Endothelial cell of umbilical vein (primary cell): Measurements from ENCODE around the gene RNF217. TPM values are rescaled to one million over a fixed set of nuclear protein-coding genes. Genes with fewer than 3 reads are reported as not detected.

Source experiments
- BruUV-seq: library from RNA; stranded (reverse); fragments of 400-500 nt; replicated peaks from 2 replicates; lab custom pipeline; 2021; lab: Mats Ljungman, UMichigan
- CTCF ChIA-PET: fragments of 300-600, 350-600 bp; sonication (Branson Sonifier 250); formaldehyde crosslinking; loops from one replicate; lab custom pipeline; 2021; ENCODE audit warnings: antibody characterized with exemption, inconsistent platforms; lab: Charles Lee
- POLR2A ChIA-PET: fragments of 300-600, 350-600 bp; sonication (Branson Sonifier 250); formaldehyde crosslinking; loops from one replicate; lab custom pipeline; 2021; ENCODE audit warnings: antibody characterized with exemption, inconsistent platforms; lab: Charles Lee
- DNase-seq: peaks from one replicate; pipeline ENCODE4 v3.0.0-alpha.2; 2011; ENCODE audit warnings: low read depth, low spot score
- FAIRE-seq: peaks from 2 replicates; lab custom pipeline; 2011; peaks lifted over from hg19 to GRCh38; lab: Jason Lieb, UNC
- H2AFZ ChIP-seq: 2 replicates; pipeline ENCODE4 v1.6.0; 2012; ENCODE audit warnings: low read depth, low read length, control low read depth, inconsistent platforms
- H3K27ac ChIP-seq: 2 replicates; pipeline ENCODE4 v1.5.1; 2011; ENCODE audit warnings: low read depth, mild to moderate bottlenecking, control low read depth, low read length, moderate library complexity; ENCODE audit not compliant: insufficient read depth
- H3K27me3 ChIP-seq, 2 experiments: 2 replicates each; pipeline versions ENCODE4 v1.6.0 to v1.6.1; 2011; ENCODE audit warnings: low read length in 2 of 2, mixed read lengths in 1 of 2; ENCODE audit not compliant: control insufficient read depth in 2 of 2, insufficient read depth in 2 of 2
- H3K36me3 ChIP-seq, 2 experiments: 2 replicates in 1 of 2; 3 replicates in 1 of 2; pipeline ENCODE4 v1.5.1; 2011; ENCODE audit warnings: low read length in 2 of 2, mild to moderate bottlenecking in 1 of 2, moderate library complexity in 1 of 2; ENCODE audit not compliant: control insufficient read depth in 2 of 2, insufficient read depth in 2 of 2; ENCODE audit errors: extremely low read depth in 1 of 2
- H3K4me1 ChIP-seq: 3 replicates; pipeline ENCODE4 v1.5.1; 2011; ENCODE audit warnings: mild to moderate bottlenecking, low read length; ENCODE audit not compliant: control insufficient read depth, insufficient read depth; ENCODE audit errors: extremely low read depth
- H3K4me2 ChIP-seq: 2 replicates; pipeline ENCODE4 v1.6.1; 2011; ENCODE audit warnings: low read length, control low read depth, mixed read lengths; ENCODE audit not compliant: insufficient read depth
- H3K4me3 ChIP-seq, 3 experiments: fragments of 200-600 bp in 1 of 3; sonication (generic), shearing (Covaris generic) in 1 of 3; replicated peaks in 1 of 3; 2 replicates each; pipeline ENCODE4 v1.5.1; 2011 to 2016; ENCODE audit warnings: control low read depth in 3 of 3, low read length in 3 of 3, mild to moderate bottlenecking in 2 of 3, inconsistent platforms in 1 of 3, low read depth in 1 of 3, moderate library complexity in 1 of 3; ENCODE audit not compliant: insufficient read depth in 1 of 3
- H3K79me2 ChIP-seq: 2 replicates; pipeline ENCODE4 v1.6.0; 2012; ENCODE audit warnings: low read length, inconsistent platforms; ENCODE audit not compliant: control insufficient read depth, insufficient read depth
- H3K9ac ChIP-seq: replicated peaks from 2 replicates; pipeline ENCODE3; 2011; ENCODE audit warnings: low read length, control low read depth; ENCODE audit not compliant: insufficient read depth; ENCODE audit errors: extremely low read depth
- H3K9me1 ChIP-seq: replicated peaks from 3 replicates; pipeline ENCODE4 v1.6.0; 2011; ENCODE audit warnings: mild to moderate bottlenecking, low read length; ENCODE audit not compliant: control insufficient read depth, insufficient read depth; ENCODE audit errors: extremely low read depth
- H3K9me3 ChIP-seq: replicated peaks from 2 replicates; pipeline ENCODE4 v1.5.1; 2012; ENCODE audit warnings: low read length, inconsistent platforms; ENCODE audit not compliant: control insufficient read depth, insufficient read depth
- H4K20me1 ChIP-seq: replicated peaks from 2 replicates; pipeline ENCODE3; 2011; ENCODE audit warnings: mild to moderate bottlenecking, low read length; ENCODE audit not compliant: control insufficient read depth, insufficient read depth; ENCODE audit errors: extremely low read depth
- EZH2 ChIP-seq: IDR thresholded peaks from 2 replicates; pipeline ENCODE4 v1.6.1; 2012; ENCODE audit warnings: borderline replicate concordance, low read depth, mild to moderate bottlenecking, moderate library complexity, low read length, inconsistent platforms; ENCODE audit not compliant: severe bottlenecking
- FOS ChIP-seq: IDR thresholded peaks from 2 replicates; pipeline ENCODE4 v1.6.1; 2011; ENCODE audit warnings: mild to moderate bottlenecking, low read length, moderate library complexity, borderline replicate concordance; ENCODE audit not compliant: insufficient read depth
- GATA2 ChIP-seq: IDR thresholded peaks from 2 replicates; pipeline ENCODE4 v1.7.0; 2011; ENCODE audit warnings: low read depth, mild to moderate bottlenecking, moderate library complexity, mixed read lengths, low read length; ENCODE audit not compliant: insufficient read length, insufficient read depth
- JUN ChIP-seq: IDR thresholded peaks from 2 replicates; pipeline ENCODE4 v1.6.1; 2011; ENCODE audit warnings: borderline replicate concordance, low read depth; ENCODE audit not compliant: insufficient read length, insufficient read depth
- MYC ChIP-seq: IDR thresholded peaks from one replicate; pipeline ENCODE4 v1.6.1; 2011; ENCODE audit warnings: mild to moderate bottlenecking, low read depth, low read length
- POLR2A ChIP-seq: IDR thresholded peaks from 2 replicates; pipeline ENCODE4 v1.6.1; 2012; ENCODE audit warnings: low read depth, mild to moderate bottlenecking, control low read depth, low read length
- POLR2AphosphoS5 ChIP-seq: IDR thresholded peaks from 2 replicates; pipeline ENCODE4 v1.6.1; 2012; ENCODE audit warnings: low read depth, mild to moderate bottlenecking, control low read depth, low read length, moderate library complexity; ENCODE audit not compliant: insufficient read depth
- dilution Hi-C: fragments of 300-500 bp; cut with MboI; formaldehyde crosslinking; loops from one replicate; pipeline ENCODE4 v1.15.0; 2019; ENCODE audit warnings: low sequenced_read_pairs; ENCODE audit not compliant: extremely low pct_ligation_motif_present
- intact Hi-C: fragments of 100-400 bp; cut with micrococcal nuclease; formaldehyde crosslinking; loops from one replicate; pipeline ENCODE4 v1.10.0; 2022
- polyA plus RNA-seq, 4 experiments: library from polyadenylated mRNA; depleted of rRNA in 3 of 4; stranded (reverse) in 3 of 4; unstranded in 1 of 4; fragments of >200 nt; gene quantifications; 2 replicates each; pipeline versions ENCODE4 v1.2.1 to v1.2.3, GENCODE V29; 2011 to 2012; ENCODE audit warnings: missing spikeins in 1 of 4
- total RNA-seq: library from RNA; stranded (reverse); gene quantifications from 2 replicates; pipeline ENCODE4 v1.2.3, GENCODE V29; 2021
- TF ChIP-seq, protein P1 (sequence below), 2 donors: IDR thresholded peaks; 1 replicate in 1 of 2; 2 replicates in 1 of 2; pipeline ENCODE4 v1.5.1; 2011; ENCODE audit warnings: low read length in 2 of 2, mild to moderate bottlenecking in 2 of 2, moderate library complexity in 2 of 2, control low read depth in 1 of 2, inconsistent platforms in 1 of 2, low read depth in 1 of 2; ENCODE audit not compliant: insufficient read depth in 1 of 2; ENCODE audit errors: extremely low read depth in 1 of 2
- TF ChIP-seq, protein P2 (sequence below): IDR thresholded peaks from 2 replicates; pipeline ENCODE4 v1.6.1; 2011; ENCODE audit not compliant: insufficient read depth, insufficient read length

The RNF217 gene
- total and polyA plus RNA-seq, 2 donors (not counting 3 experiments of a cell fraction or from before 2014, with no cell fraction given), result 8.8 to 32.5 TPM

DNA sequence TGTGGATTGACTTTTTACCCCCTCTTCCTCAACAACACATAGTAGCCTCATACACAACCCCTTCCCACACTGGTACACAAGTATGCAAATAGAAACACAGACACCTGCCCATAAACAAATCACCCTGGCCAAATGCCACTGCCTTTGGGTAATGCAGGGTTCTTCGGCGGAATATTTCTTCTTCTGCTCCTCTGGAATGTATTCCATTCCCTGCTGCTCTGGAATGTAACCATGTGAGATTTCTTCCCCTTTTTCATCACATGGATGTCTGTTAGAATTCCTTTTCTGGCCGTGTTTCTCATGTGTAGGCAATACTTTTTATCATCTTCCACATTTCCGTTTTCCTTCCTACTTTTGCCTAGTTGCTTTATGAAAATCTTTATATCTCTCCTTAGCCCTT lies 115.2 kb downstream of the RNF217 start:
- no peaks in the 10 kb centered on the region for H3K4me1 ChIP-seq
- DNase-seq, result no peak
- H3K9ac ChIP-seq, result no peak overlapping the region
- H3K9me1 ChIP-seq, result no peaks in the 10 kb centered on the region
- peaks cover 2 to 5% of the 10 kb centered on the region in 2 experiments for H3K36me3 ChIP-seq
- no peaks in the 10 kb centered on the region for H3K79me2 ChIP-seq
- H3K27me3 ChIP-seq, result no peaks in the 10 kb centered on the region
- dilution Hi-C loops (no loop called here), intact Hi-C loops (no loop called here)
- H3K9me3 ChIP-seq, result no peaks in the 10 kb centered on the region
- no peak overlapping the region for H3K27ac ChIP-seq
- no peak overlapping the region for H2AFZ ChIP-seq
- H3K4me3 ChIP-seq, result no peak overlapping the region
- H4K20me1 ChIP-seq, result no peaks in the 10 kb centered on the region
- H3K4me2 ChIP-seq, result no peak overlapping the region
- no TSS peak for BruUV-seq
- FAIRE-seq, result no peak
- CTCF ChIA-PET, result no interaction called here
- TF ChIP-seq EZH2 (no peak), POLR2A (no peak), MYC (no peak), FOS (no peak), POLR2AphosphoS5 (no peak), GATA2 (no peak), JUN (no peak)
- TF ChIP-seq, protein P1, sequence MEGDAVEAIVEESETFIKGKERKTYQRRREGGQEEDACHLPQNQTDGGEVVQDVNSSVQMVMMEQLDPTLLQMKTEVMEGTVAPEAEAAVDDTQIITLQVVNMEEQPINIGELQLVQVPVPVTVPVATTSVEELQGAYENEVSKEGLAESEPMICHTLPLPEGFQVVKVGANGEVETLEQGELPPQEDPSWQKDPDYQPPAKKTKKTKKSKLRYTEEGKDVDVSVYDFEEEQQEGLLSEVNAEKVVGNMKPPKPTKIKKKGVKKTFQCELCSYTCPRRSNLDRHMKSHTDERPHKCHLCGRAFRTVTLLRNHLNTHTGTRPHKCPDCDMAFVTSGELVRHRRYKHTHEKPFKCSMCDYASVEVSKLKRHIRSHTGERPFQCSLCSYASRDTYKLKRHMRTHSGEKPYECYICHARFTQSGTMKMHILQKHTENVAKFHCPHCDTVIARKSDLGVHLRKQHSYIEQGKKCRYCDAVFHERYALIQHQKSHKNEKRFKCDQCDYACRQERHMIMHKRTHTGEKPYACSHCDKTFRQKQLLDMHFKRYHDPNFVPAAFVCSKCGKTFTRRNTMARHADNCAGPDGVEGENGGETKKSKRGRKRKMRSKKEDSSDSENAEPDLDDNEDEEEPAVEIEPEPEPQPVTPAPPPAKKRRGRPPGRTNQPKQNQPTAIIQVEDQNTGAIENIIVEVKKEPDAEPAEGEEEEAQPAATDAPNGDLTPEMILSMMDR (IDR thresholded peaks at IDR 0.05; ENCODE audit: extremely low read depth in 1 of 2, insufficient read depth in 1 of 2, low read depth in 1 of 2, low read length in 2 of 2), result no peak
- TF ChIP-seq, protein P2, sequence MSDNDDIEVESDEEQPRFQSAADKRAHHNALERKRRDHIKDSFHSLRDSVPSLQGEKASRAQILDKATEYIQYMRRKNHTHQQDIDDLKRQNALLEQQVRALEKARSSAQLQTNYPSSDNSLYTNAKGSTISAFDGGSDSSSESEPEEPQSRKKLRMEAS, result no peak
- POLR2A ChIA-PET, result no interaction called here
